Pons (tissue), 1 donor: ENCODE results near the gene ZNF35.

Experiments
- DNase-seq: peaks from one replicate; pipeline ENCODE4 v3.0.0-alpha.2; 2016; ENCODE audit warnings: low spot score

Gene ZNF35

DNA sequence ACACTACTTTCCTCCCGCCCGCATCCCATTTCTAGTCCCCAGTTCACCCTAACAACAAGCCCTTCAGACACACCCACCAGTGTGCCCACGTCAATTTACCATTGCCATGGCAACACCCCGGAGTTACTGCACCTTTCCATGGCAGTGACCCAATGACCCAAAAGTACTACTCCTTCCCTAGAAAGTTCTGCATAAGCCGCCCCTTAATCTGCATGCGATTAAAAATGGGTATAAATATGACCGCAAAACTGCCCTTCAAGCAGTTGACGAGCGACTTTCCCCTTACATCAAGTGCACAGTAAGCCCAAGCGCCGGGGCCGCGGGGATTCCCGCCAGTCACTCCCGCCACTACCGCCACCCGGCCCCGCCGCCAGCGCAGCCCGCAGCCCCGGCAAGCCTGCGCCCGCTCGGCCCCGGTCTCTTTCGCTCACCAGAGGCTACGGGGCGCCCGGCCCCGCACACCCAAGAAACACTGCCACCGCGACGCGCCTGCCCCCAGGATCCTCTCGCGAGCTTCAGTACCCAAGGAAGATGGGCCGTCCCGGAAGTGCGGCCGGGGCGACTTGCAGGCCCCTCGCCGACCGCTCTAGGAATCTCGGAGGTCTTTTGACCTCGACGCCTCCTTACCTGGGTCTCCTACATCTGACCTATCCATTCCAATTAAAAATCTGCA lies 36.7 kb downstream of the ZNF35 start:
- DNase-seq = peak; percentile 32

DNA sequence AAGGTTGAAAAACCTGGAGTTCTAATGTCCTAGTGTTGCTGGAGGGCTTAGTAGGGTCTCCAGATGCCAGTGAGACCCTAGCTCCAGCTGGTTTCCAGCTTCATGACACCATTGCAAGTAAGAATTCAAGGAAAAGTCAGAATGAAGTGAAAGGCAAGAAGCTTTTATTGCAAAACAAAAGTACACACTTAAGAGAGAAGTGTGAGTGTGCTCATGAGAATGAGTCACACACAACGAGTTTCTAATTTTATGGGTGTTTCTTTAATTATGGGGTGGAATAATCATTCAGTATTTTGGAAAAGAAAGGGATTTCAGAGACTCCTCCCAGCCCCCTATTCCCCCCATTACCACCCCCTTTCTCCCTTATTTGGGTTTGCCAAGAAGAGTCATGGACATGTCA lies 39.4 kb downstream of the ZNF35 start:
- no peak for DNase-seq
